Thoracic aorta (tissue), 2 donors: ENCODE results near the gene TMEM38A. TPM values are rescaled to one million over a fixed set of nuclear protein-coding genes. Genes with fewer than 3 reads are reported as not detected.
"Not testable (repeated sequence)": the region's sequence is repeated elsewhere in the genome, so short reads cannot be mapped to it uniquely, and the experiment has no call there.

Source experiments
- ATAC-seq: fragments of 150-250 bp; one replicate; pipeline ENCODE4 v1.8.0; 2017; ENCODE audit warnings: low read depth; ENCODE audit not compliant: insufficient number of reproducible peaks, low FRiP score
- DNase-seq: peaks from one replicate; pipeline ENCODE4 v3.0.0-alpha.2; 2020; ENCODE audit warnings: low spot score
- H3K27ac ChIP-seq, 2 donors: fragments of 200-600 bp; sonication (generic); 1 replicate in 1 of 2; 2 replicates in 1 of 2; pipeline ENCODE4 v1.5.1; 2016; ENCODE audit warnings: mild to moderate bottlenecking in 2 of 2, moderate library complexity in 2 of 2
- H3K27me3 ChIP-seq: fragments of 200-600 bp; sonication (generic); replicated peaks from 2 replicates; pipeline ENCODE4 v1.6.0; 2016; ENCODE audit warnings: mild to moderate bottlenecking; ENCODE audit not compliant: insufficient read depth
- H3K36me3 ChIP-seq: fragments of 200-600 bp; sonication (generic); one replicate; pipeline ENCODE4 v1.5.1; 2016
- H3K4me1 ChIP-seq, 2 donors: fragments of 200-600 bp; sonication (generic); 1 replicate in 1 of 2; 2 replicates in 1 of 2; pipeline versions ENCODE4 v1.5.1 to v1.6.0; 2016; ENCODE audit warnings: low read depth in 2 of 2, mild to moderate bottlenecking in 1 of 2; ENCODE audit not compliant: control insufficient read depth in 1 of 2
- H3K4me3 ChIP-seq: fragments of 200-600 bp; sonication (generic); 2 replicates; pipeline ENCODE4 v1.5.1; 2016; ENCODE audit warnings: mild to moderate bottlenecking
- H3K9me3 ChIP-seq: fragments of 200-600 bp; sonication (generic); 2 replicates; pipeline ENCODE4 v1.5.1; 2016
- total RNA-seq, 2 donors: library from RNA; depleted of rRNA; stranded (reverse); fragments of >200 nt; gene quantifications; one replicate each; pipeline versions ENCODE4 v1.1.0 to v1.2.3, GENCODE V29; 2016
- TF ChIP-seq, protein P1 (sequence below): fragments of 200-600 bp; sonication (generic); IDR thresholded peaks from one replicate; pipeline ENCODE4 v1.5.1; 2019; ENCODE audit warnings: antibody characterized with exemption

Gene TMEM38A
- total RNA-seq, 2 donors from 2014 or later, result 7.6 to 11.9 TPM

DNA sequence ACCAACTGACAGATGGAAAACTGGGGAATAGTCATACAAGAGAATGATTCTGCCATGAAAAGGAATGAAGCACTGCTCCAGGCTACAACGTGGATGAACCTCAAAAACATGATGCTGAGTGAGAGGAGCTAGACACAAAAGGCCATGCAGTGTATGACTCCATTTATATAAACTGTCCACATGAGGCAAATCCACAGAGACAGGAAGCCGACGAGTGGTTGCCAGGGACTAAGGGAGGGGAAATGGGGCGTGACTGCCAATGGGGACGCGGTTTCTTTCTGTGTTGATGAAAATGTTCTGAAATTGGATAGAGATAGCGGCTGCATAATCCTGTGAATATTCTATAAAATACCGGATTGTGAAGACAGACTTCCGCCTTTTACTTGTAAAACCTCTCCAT is 11.2 kb upstream of the TMEM38A start:
- Histone ChIP-seq H3K27ac (no peak overlapping the region), H3K4me1 (no peaks in the 10 kb centered on the region), H3K9me3 (no peaks in the 10 kb centered on the region), H3K27me3 (no peaks in the 10 kb centered on the region), H3K36me3 (peaks cover 60% of the 10 kb centered on the region), H3K4me3 (no peak overlapping the region)
- TF ChIP-seq, protein P1, sequence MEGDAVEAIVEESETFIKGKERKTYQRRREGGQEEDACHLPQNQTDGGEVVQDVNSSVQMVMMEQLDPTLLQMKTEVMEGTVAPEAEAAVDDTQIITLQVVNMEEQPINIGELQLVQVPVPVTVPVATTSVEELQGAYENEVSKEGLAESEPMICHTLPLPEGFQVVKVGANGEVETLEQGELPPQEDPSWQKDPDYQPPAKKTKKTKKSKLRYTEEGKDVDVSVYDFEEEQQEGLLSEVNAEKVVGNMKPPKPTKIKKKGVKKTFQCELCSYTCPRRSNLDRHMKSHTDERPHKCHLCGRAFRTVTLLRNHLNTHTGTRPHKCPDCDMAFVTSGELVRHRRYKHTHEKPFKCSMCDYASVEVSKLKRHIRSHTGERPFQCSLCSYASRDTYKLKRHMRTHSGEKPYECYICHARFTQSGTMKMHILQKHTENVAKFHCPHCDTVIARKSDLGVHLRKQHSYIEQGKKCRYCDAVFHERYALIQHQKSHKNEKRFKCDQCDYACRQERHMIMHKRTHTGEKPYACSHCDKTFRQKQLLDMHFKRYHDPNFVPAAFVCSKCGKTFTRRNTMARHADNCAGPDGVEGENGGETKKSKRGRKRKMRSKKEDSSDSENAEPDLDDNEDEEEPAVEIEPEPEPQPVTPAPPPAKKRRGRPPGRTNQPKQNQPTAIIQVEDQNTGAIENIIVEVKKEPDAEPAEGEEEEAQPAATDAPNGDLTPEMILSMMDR, result no peak
- ATAC-seq (no peak), DNase-seq (no peak)

DNA sequence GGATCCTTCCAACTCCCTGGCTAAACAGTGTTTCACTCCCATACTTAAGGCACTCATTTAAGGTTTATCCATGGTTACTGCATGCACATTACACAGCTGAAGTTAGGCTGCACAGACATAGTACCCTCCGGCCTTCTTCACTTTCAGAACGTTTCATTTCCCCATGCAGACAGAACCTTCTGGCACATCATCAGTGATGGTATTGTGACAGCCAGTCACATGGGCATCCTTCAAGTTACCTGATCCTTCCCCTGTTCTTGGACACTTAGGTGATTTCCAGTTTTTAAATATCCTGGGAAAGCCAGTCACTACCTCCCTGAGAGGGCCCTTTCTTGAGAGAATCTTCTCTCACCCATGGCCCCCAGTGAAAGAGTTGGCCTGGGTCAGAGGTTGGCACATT is 10.1 kb upstream of the TMEM38A start:
- Histone ChIP-seq H3K36me3 (peaks cover 58% of the 10 kb centered on the region), H3K4me3 (no peak overlapping the region), H3K9me3 (no peaks in the 10 kb centered on the region), H3K27me3 (no peaks in the 10 kb centered on the region), H3K27ac (no peak overlapping the region), H3K4me1 (no peaks in the 10 kb centered on the region)
- ATAC-seq, result no peak
- TF ChIP-seq, protein P1, result no peak
- no peak for DNase-seq

DNA sequence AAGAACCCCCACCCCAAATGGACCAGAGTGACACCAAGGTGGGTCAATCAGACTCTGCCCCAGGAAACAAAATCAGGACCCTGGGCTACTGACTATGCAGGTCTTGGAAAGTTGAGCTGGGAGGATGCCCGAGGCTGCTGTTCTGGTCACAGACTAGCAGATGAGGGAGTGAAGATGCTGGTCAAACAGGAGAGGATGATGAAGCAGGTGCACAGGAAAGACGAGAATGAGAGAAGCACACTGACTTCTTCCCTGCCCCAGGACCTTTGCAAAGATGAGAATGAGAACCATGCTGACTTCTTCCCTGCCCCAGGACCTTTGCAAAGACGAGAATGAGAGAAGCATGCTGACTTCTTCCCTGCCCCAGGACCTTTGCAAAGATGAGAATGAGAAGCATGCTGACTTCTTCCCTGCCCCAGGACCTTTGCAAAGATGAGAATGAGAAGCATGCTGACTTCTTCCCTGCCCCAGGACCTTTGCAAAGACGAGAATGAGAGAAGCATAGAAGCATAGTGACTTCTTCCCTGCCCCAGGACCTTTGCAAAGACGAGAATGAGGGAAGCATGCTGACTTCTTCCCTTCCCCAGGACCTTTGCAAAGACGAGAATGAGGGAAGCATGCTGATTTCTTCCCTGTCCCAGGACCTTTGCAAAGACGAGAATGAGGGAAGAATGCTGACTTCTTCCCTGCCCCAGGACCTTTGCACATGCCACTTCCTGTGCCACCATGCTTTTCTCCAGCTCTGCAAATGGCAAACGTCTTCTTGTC is 9.3 kb upstream of the TMEM38A start:
- H3K36me3 ChIP-seq, result peaks cover 58% of the 10 kb centered on the region

DNA sequence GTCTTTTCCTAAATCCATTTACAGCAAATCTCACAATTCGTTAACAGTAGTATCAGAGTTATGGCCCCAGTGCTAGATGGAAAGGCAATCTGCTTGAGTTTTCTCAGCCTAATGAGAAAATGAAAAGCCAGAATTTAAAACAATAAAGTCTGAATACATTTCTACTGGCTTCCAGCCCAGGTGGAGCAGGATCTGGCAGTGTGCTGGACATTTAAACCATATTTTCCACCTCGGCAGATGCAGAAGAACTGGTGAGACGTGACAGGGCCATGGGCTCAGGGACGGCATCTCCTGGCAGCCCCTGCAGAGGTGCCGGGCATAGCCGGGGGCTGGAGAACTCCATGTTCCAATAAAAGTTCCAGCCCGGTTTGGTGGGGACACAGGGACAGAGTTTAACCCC is 8.1 kb upstream of the TMEM38A start:
- Histone ChIP-seq H3K27ac (no peak overlapping the region), H3K36me3 (peaks cover 56% of the 10 kb centered on the region), H3K9me3 (no peaks in the 10 kb centered on the region), H3K27me3 (no peaks in the 10 kb centered on the region), H3K4me1 (peaks cover 0 to 3% of the 10 kb centered on the region in 2 donors), H3K4me3 (no peak overlapping the region)
- ATAC-seq (no peak), DNase-seq (no peak)
- TF ChIP-seq, protein P1, result no peak

More for the DNA sequence above, 9.3 kb upstream of the TMEM38A start:
- not testable (repeated sequence) for H3K9me3 ChIP-seq, ATAC-seq, H3K27me3 ChIP-seq, DNase-seq, H3K4me3 ChIP-seq, H3K27ac ChIP-seq, H3K4me1 ChIP-seq

DNA sequence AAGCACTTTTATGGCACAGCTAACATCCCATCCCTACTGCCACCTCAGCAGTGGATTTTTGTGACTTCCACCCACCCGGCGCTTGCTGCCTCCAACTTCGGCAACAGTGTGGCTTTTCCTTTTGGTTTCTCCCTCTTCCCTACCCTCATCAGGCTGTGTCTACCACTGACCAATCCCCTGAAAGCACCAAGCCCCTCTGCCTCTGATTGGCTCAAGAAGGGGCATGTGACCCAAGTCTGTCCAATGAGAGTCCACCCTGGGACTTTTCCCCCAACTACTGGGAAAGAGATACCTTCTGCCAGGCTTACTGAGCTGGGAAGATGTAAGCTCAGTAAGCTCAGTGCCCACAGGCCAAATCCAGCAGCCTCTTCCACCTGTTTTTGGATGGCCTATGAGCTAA is 6.8 kb upstream of the TMEM38A start:
- peaks cover 7 to 16% of the 10 kb centered on the region in 2 donors for H3K4me1 ChIP-seq
- TF ChIP-seq, protein P1, result no peak
- no peaks in the 10 kb centered on the region for H3K9me3 ChIP-seq
- no peaks in the 10 kb centered on the region for H3K27me3 ChIP-seq
- ATAC-seq, result no peak
- H3K27ac ChIP-seq, result no peak overlapping the region
- DNase-seq, result no peak
- H3K36me3 ChIP-seq, result peaks cover 56% of the 10 kb centered on the region
- no peak overlapping the region for H3K4me3 ChIP-seq

DNA sequence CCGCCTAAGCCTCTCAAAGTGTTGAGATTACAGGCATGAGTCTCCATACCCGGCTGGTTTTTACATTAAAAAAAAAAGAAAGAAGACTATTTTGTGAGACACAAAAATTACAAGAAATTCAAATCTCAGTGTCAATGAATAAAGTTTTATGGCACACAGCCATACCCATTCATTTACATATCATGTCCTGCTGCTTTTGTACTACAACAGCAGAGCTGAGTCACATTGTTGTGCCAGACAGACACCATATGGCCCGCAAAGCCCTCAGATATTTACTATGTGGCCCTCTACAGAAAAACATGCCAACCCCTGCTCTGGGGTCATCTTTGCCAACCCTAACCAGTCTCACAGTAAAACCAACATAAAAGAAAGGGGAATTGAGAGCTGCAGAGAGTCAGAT is 6.3 kb upstream of the TMEM38A start:
- H3K36me3 ChIP-seq, result peaks cover 56% of the 10 kb centered on the region
- TF ChIP-seq, protein P1, result no peak
- no peaks in the 10 kb centered on the region for H3K9me3 ChIP-seq
- H3K27ac ChIP-seq, result no peak overlapping the region
- H3K4me1 ChIP-seq, result peaks cover 11 to 20% of the 10 kb centered on the region in 2 donors
- no peaks in the 10 kb centered on the region for H3K27me3 ChIP-seq
- no peak overlapping the region for H3K4me3 ChIP-seq
- no peak for ATAC-seq
- no peak for DNase-seq
